ENCODE measurements around the gene CELSR1. TPM values are rescaled to one million over a fixed set of nuclear protein-coding genes. Genes with fewer than 3 reads are reported as not detected.

Gene CELSR1
- total RNA-seq, 1 experiment from 2014 or later, result 37.6 TPM

- Histone ChIP-seq H3K4me1 (replicated peaks; ENCODE audit: insufficient read depth) (peaks cover 13% of the 10 kb centered on the region), H3K36me3 (ENCODE audit: low read depth) (no peaks in the 10 kb centered on the region), H3K4me2 (no peak overlapping the region), H4K20me1 (ENCODE audit: insufficient read depth) (no peaks in the 10 kb centered on the region), H3K79me2 (ENCODE audit: low read depth) (no peaks in the 10 kb centered on the region), H3K27ac (no peak overlapping the region), H3K9me2 (ENCODE audit: insufficient read depth) (no peaks in the 10 kb centered on the region), H3K4me3 (no peak overlapping the region), H2AFZ (no peak overlapping the region), H3F3A (ENCODE audit: insufficient read depth, low read depth) (peaks cover 7% of the 10 kb centered on the region; the same call in 1 of the 2 replicates), H3K9me3 (ENCODE audit: insufficient read depth, low read depth) (no peaks in the 10 kb centered on the region), H3K27me3 (ENCODE audit: insufficient read depth, low read depth) (no peaks in the 10 kb centered on the region)
- CTCF ChIA-PET, result interaction anchor here (0.6 kb wide), 1 partner anchor 345 kb away, joined by 22 read pairs; no protein-coding TSS in a partner anchor
- POLR2A ChIA-PET (ENCODE audit: unreplicated experiment), result no interaction called here
- TF ChIP-seq, protein P1, sequence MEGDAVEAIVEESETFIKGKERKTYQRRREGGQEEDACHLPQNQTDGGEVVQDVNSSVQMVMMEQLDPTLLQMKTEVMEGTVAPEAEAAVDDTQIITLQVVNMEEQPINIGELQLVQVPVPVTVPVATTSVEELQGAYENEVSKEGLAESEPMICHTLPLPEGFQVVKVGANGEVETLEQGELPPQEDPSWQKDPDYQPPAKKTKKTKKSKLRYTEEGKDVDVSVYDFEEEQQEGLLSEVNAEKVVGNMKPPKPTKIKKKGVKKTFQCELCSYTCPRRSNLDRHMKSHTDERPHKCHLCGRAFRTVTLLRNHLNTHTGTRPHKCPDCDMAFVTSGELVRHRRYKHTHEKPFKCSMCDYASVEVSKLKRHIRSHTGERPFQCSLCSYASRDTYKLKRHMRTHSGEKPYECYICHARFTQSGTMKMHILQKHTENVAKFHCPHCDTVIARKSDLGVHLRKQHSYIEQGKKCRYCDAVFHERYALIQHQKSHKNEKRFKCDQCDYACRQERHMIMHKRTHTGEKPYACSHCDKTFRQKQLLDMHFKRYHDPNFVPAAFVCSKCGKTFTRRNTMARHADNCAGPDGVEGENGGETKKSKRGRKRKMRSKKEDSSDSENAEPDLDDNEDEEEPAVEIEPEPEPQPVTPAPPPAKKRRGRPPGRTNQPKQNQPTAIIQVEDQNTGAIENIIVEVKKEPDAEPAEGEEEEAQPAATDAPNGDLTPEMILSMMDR (conservative IDR thresholded peaks at IDR 0.05), result no peak
- no peak for TF ChIP-seq EZH2 (IDR thresholded peaks at IDR 0.05; ENCODE audit: low read depth)
- no peak for DNase-seq
- intact Hi-C loops (cut with micrococcal nuclease; ENCODE audit: unreplicated experiment), result no loop called here
- BruUV-seq (replicated peaks), result no TSS peak
These were observed 167.5 kb downstream of the CELSR1 start for GRCh38 chr22:46369716-46370583.

- no peaks in the 10 kb centered on the region for H3K27me3 ChIP-seq (ENCODE audit: insufficient read depth, low read depth)
- no peak overlapping the region for H3K4me2 ChIP-seq
- H3K9me2 ChIP-seq (ENCODE audit: insufficient read depth), result no peaks in the 10 kb centered on the region
- no peaks in the 10 kb centered on the region for H3K36me3 ChIP-seq (ENCODE audit: low read depth)
- H2AFZ ChIP-seq, result no peak overlapping the region
- TF ChIP-seq, protein P1 (conservative IDR thresholded peaks at IDR 0.05), result no peak
- no peak for TF ChIP-seq EZH2 (IDR thresholded peaks at IDR 0.05; ENCODE audit: low read depth)
- H4K20me1 ChIP-seq (ENCODE audit: insufficient read depth), result no peaks in the 10 kb centered on the region
- H3K4me3 ChIP-seq, result no peak overlapping the region
- POLR2A ChIA-PET (ENCODE audit: unreplicated experiment), result no interaction called here
- BruUV-seq (replicated peaks), result no TSS peak
- intact Hi-C loops (cut with micrococcal nuclease; ENCODE audit: unreplicated experiment), result no loop called here
- no peaks in the 10 kb centered on the region for H3K9me3 ChIP-seq (ENCODE audit: insufficient read depth, low read depth)
- DNase-seq, result no peak
- H3F3A ChIP-seq (ENCODE audit: insufficient read depth, low read depth), result peaks cover 7% of the 10 kb centered on the region; the same call in 1 of the 2 replicates
- H3K79me2 ChIP-seq (ENCODE audit: low read depth), result no peaks in the 10 kb centered on the region
- H3K27ac ChIP-seq, result no peak overlapping the region
- H3K4me1 ChIP-seq (replicated peaks; ENCODE audit: insufficient read depth), result peaks cover 5% of the 10 kb centered on the region
- CTCF ChIA-PET, result interaction anchor here (0.6 kb wide), 1 partner anchor 344 kb away, joined by 22 read pairs; no protein-coding TSS in a partner anchor
These were observed 168.3 kb downstream of the CELSR1 start for GRCh38 chr22:46368871-46369715.

- no peak overlapping the region for H2AFZ ChIP-seq
- H3K9me2 ChIP-seq (ENCODE audit: insufficient read depth), result no peaks in the 10 kb centered on the region
- intact Hi-C loops (cut with micrococcal nuclease; ENCODE audit: unreplicated experiment), result no loop called here
- H3K36me3 ChIP-seq (ENCODE audit: low read depth), result no peaks in the 10 kb centered on the region
- BruUV-seq (replicated peaks), result no TSS peak
- ChIA-PET CTCF (interaction anchor here (0.8 kb wide), 1 partner anchor 174 kb away, joined by 3 read pairs; no protein-coding TSS in a partner anchor), POLR2A (ENCODE audit: unreplicated experiment) (no interaction called here)
- H3F3A ChIP-seq (ENCODE audit: insufficient read depth, low read depth), result peaks cover 7% of the 10 kb centered on the region; the same call in 1 of the 2 replicates
- no peaks in the 10 kb centered on the region for H4K20me1 ChIP-seq (ENCODE audit: insufficient read depth)
- no peaks in the 10 kb centered on the region for H3K27me3 ChIP-seq (ENCODE audit: insufficient read depth, low read depth)
- H3K9me3 ChIP-seq (ENCODE audit: insufficient read depth, low read depth), result no peaks in the 10 kb centered on the region
- no peaks in the 10 kb centered on the region for H3K79me2 ChIP-seq (ENCODE audit: low read depth)
- no peak overlapping the region for H3K4me2 ChIP-seq
- H3K4me3 ChIP-seq, result no peak overlapping the region
- H3K4me1 ChIP-seq (replicated peaks; ENCODE audit: insufficient read depth), result no peaks in the 10 kb centered on the region; the same call in 1 of the 2 replicates
- no peak overlapping the region for H3K27ac ChIP-seq
- TF ChIP-seq, protein P1 (conservative IDR thresholded peaks at IDR 0.05), result no peak
- no peak for TF ChIP-seq EZH2 (IDR thresholded peaks at IDR 0.05; ENCODE audit: low read depth)
- no peak for DNase-seq
These were observed 169.0 kb downstream of the CELSR1 start for GRCh38 chr22:46368422-46368821.
